T47D (cell line): ENCODE measurements around the gene MUS81.
A peak's percentile ranks its signal among the peaks of the same experiment; 100 is the strongest.

Experiments used
- DNase-seq, 2 experiments: peaks; one replicate each; pipeline versions ENCODE4 v3.0.0 to v3.0.0-alpha.2; 2011 to 2012; ENCODE audit warnings: low read depth in 1 of 2, low spot score in 1 of 2
- JUND ChIP-seq: IDR thresholded peaks from 2 replicates; pipeline ENCODE4 v1.6.1; 2012; ENCODE audit warnings: low read depth
- in situ Hi-C: cut with HindIII; loops from 2 replicates; pipeline ENCODE4 v1.10.0; 2016; ENCODE audit warnings: low sequenced_read_pairs, low pct_unique_long_range_greater_than_20kb

MUS81 gene, protein sequence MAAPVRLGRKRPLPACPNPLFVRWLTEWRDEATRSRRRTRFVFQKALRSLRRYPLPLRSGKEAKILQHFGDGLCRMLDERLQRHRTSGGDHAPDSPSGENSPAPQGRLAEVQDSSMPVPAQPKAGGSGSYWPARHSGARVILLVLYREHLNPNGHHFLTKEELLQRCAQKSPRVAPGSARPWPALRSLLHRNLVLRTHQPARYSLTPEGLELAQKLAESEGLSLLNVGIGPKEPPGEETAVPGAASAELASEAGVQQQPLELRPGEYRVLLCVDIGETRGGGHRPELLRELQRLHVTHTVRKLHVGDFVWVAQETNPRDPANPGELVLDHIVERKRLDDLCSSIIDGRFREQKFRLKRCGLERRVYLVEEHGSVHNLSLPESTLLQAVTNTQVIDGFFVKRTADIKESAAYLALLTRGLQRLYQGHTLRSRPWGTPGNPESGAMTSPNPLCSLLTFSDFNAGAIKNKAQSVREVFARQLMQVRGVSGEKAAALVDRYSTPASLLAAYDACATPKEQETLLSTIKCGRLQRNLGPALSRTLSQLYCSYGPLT

DNA sequence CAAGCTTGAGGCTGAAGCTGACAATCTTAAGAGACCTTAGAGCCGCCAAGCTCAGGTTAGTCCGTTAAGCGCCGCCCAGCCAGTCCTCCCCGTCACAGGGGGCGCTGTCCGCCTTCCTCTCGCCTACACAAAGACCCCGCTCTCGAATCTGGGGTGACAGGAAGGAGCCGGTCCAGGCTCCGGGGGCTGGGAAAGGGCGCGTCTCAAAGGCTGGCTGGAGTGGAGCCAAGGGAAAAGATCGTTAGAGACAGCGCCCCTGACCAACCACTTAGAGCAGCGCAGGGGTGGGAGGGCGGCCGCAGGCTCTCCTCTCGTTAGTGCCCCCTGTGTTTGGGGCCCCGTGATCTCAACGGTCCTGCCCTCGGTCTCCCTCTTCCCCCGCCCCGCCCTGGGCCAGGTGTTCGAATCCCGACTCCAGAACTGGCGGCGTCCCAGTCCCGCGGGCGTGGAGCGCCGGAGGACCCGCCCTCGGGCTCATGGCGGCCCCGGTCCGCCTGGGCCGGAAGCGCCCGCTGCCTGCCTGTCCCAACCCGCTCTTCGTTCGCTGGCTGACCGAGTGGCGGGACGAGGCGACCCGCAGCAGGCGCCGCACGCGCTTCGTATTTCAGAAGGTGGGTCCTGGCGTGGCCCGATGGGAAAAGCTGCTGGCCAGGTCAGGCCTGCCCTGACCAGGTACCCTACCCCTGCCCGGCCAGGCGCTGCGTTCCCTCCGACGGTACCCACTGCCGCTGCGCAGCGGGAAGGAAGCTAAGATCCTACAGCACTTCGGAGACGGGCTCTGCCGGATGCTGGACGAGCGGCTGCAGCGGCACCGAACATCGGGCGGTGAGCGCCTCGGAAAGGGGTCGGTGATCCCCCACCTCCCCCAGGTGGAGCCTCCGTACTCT, at the start of gene MUS81:
Gene MUS81, plus strand, starts transcription at position 156 of the 887 bp plus-strand sequence. Its CDS starts 321 bp downstream, at position 477.
- in situ Hi-C loops, result no loop called here
- peak; percentile 98 to 99 for DNase-seq

DNA sequence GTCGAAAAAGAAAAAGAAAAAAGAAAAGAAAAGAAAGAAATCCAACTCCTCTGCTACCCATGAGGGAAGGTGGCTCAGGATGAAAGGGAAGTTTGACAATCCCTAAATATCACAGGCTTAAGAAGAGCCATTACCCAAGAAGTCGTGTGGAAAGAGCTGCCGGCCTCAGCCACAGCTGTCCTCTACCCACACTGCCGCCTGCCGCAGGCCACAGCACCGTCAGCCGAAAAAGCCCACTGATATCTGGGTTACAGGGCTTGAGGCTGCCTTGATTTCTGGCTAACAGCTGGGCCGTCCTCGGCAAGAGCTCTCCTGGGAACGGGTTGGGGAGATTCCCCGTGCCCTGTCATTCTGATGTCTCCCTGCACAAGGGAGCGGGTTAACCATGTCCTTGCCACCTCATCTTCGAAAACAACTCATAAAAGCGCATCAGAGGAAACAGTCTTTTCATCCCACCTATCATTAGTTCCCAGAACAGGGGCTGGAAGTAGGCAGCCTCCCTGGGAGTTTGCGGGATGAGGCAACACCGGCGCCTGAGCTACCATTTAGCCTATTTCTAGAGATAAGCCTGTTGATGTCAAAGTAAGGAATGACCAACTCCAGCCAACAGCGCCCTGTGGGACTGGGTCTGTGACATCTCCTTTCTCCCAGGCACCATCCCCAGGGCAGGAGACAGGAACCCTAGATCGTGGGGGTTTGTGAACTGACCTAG, 48.3 kb upstream of the MUS81 start:
- no peak for DNase-seq
- in situ Hi-C loops, result no loop called here
- TF ChIP-seq JUND, result no peak

More for the DNA sequence above, at the start of gene MUS81:
- no peak for TF ChIP-seq JUND

DNA sequence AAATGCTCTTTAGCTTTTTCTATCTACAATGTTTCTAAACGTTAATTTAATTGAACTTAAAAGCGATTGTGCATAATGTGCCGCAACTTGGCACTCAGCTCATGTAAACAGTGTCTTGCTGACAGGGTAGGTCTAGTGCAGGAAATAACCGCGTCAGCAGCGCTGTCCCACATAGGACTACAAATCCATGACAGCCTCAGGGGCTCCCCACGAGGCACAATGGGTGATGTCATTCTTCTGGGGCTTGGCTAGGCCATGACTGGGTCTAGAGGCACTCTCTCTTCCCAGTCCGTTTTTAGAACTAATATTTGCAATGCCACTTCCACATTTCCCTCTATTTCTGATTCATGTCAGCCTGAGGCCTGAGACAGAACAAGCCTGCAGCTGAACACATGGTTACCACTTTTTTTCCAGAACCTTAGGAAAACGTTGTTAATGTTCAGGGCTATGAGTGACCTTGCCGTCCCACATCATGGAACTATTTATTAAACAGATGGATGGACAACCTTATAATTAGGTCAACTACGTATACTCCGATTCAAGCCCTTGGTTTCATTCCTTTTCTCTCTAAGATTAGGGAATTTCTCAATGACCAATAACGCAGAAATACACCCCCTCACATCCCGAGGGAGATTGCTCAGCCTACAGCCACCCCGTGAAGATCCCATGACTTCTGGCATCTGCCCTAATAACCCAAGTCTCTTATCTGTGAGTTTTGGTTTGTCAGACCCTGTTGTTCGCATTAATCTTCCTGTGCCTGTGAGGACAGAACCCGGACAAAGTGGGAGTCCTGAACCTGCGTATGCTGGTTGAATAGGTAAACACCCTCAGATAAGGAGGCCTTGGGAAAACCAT, 45.9 kb upstream of the MUS81 start:
- in situ Hi-C loops, result no loop called here
- no peak for TF ChIP-seq JUND
- DNase-seq, result no peak

DNA sequence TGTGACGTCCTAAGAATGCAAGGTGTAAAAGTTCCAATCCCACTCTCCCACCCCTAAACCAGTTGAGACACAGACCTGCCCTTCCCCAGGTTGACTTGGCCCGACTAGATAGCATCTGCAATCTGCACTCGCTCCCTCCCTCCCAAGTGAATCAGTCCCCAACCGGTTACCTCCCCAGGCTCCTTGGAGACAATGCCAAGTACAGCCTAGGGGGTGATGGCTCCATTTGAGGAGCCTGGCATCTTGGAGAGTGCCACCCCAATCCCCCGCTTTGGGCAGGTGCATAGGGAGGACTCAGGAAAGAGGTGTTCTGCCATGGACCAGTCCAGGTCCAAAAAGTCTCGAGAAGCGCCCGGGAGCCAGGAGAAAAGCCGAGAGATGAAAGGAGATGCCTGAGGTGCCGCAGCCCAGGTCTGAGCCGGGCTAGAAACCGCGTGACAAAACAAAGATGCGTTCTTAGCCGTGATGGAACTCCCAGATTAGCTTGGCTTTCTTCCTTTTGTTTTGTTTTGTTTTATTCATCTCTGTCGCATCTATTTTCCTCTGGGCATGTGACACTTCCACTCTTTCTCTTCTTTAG, 45.2 kb upstream of the MUS81 start:
- in situ Hi-C loops, result no loop called here
- DNase-seq, result no peak
- TF ChIP-seq JUND, result no peak

DNA sequence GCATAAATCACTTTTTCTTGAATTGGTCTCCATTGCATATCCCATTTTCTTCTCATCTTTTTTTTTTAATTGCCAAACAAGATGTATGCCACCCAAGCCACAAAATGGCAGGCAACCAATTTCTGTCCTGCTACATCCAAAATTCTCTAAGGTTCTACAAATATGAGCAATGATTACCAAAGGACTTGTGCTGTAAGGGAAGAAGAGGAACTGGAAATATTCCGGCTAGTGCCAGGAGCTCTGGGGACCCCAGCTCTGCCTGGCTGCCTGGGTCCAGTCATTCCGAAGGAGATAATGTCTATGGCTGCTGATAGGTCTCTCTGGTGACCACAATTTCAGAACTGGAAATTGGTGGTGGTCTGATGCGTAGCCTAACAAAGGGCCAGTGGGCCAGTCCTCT, 43.5 kb upstream of the MUS81 start:
- no peak for DNase-seq
- TF ChIP-seq JUND, result no peak
- in situ Hi-C loops, result no loop called here

DNA sequence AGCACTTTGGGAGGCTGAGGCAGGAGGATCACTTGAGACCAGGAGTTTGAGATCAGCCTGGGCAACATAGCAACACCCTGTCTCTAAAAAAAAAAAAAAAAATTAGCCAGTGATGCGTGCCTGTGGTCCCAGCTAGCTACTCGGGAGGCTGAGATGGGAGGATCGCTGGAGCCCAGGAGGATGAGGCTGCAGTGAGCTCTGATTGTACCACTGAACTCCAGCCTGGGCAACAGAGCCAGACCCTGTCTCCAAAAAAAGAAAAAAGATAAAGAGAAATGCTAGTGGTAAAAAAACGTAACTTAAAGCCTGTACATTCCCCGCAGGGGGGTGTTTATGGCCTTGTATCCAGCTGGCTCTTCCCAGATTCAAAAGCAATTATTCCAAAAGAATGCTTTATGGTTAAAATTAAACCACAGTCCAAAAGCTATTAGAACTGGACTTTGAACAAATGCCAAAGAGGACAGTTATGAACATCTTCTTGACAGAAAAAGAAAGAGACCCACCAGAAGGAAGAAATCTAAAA, 42.9 kb upstream of the MUS81 start:
- in situ Hi-C loops, result no loop called here

DNA sequence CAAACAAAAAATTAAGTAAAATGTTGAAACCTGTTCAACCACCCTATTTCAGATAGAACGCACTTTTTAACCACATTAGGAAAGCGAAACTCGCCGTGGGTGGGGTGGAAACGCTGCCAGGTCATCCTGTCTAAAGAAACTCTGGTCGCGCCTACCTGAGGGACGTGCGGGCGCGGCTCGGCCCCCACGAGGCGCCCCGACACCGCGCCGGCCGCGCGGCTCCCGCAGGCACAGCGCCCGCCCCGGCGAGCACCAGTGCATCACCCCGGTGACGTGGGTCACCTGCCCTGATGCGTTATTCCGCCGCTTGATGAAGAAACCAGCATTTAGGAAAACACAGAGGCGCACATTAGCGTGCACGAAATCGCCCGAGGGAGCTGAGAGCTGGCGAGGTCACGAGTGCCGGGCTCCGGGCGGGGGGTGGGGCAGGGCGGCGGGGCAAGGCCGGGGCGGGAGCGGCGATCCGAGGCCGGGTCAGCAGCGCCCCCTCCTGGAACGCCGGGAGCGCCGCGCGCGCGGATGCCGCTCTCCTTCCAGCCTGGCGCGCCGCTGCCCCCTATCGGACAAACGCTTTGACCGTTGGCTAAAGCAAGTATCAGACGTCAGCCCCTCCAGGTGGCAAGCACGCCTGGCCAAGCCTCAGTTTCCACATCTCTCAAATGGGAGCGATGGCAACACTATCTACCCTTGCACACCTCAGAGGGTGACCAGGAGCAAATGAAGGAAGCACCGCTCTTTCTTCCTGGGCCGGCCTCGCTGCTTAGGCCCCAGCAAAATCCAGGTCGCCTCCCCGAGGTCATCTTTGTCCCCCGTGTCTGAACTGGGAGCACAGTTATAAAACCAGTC, 42.2 kb upstream of the MUS81 start:
- no peak for TF ChIP-seq JUND
- peak; percentile 92 to 93 for DNase-seq
- in situ Hi-C loops, result no loop called here

More for the DNA sequence above, 42.9 kb upstream of the MUS81 start:
- no peak for DNase-seq
- no peak for TF ChIP-seq JUND

DNA sequence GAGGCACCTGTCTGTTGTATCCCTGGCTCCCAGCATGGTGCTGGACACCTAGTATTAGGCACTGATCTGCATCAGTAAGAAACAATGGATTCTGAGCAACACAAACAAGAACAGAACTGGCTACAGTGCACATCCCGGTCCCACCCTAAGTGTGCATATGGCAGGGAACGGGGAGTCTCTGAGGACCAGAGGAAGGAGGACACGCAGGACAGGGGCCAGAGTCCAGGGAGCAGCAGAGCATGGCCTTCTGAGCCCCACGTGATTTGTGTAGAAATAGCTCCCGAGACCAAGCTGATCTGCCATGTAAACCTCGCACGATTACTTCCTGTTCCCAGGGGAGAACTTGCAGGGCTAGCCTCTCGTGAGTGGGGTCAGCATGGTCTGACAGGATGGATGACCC, 39.1 kb upstream of the MUS81 start:
- TF ChIP-seq JUND, result no peak
- DNase-seq, result no peak
- in situ Hi-C loops, result no loop called here

DNA sequence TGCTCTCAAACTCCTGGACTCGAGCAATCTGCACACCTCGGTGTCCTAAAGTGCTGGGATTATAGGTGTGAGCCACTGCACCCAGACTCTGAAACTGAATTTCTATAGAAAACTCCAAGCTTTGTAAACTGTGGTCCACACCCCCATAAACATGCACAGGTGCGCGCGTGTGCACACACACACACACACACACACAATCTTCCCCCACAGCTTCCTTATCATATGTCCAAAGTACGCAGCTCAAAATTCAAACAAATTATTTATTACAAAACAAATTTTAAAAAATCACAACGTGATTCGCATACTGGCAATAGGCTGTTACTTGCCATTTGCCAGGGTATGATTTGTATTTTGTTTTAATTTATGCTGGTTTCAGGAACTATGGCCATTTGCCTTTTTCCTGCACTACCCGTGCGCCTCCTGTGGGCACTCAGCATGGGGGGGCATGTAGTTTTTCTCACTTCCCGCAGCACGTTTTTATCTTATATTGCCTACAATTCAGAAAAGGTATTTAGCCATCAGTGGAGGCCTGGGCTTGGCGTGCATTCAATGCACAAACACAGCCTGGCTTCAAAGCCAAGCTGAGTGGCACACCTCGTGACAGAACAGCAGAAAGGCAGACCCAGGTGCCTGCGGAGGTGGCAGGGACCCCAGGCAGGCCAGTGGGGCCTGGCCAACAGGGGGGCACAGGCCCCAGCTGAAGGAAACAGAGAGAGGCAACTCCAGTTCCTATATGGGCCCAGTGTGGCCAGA, 37.3 kb upstream of the MUS81 start:
- in situ Hi-C loops, result no loop called here
- TF ChIP-seq JUND, result no peak
- no peak for DNase-seq
